Kidney epithelial cell (primary cell): ENCODE results near the gene RHOBTB1. TPM values are rescaled to one million over a fixed set of nuclear protein-coding genes. Genes with fewer than 3 reads are reported as not detected.
A peak's percentile ranks its signal among the peaks of the same experiment; 100 is the strongest.

ENCODE experiments used
- DNase-seq: peaks from one replicate; pipeline ENCODE4 v3.0.0-alpha.2; 2010; ENCODE audit warnings: low read depth
- H3K27me3 ChIP-seq: 2 replicates; pipeline ENCODE4 v1.6.0; 2011; ENCODE audit warnings: low read length; ENCODE audit not compliant: control insufficient read depth, insufficient read depth
- H3K36me3 ChIP-seq: 2 replicates; pipeline ENCODE4 v1.5.1; 2011; ENCODE audit warnings: low read length; ENCODE audit not compliant: control insufficient read depth, insufficient read depth
- H3K4me3 ChIP-seq: 2 replicates; pipeline ENCODE4 v1.5.1; 2011; ENCODE audit warnings: low read depth, mild to moderate bottlenecking, control low read depth, low read length
- CTCF ChIP-seq: IDR thresholded peaks from 2 replicates; pipeline ENCODE4 v1.5.1; 2011; ENCODE audit warnings: mild to moderate bottlenecking, moderate library complexity, low read length, control low read depth, inconsistent platforms; ENCODE audit not compliant: insufficient read depth, poor library complexity, severe bottlenecking
- total RNA-seq: library from RNA; depleted of rRNA; stranded (reverse); fragments of >200 nt; gene quantifications from 2 replicates; pipeline ENCODE4 v1.2.3, GENCODE V29; 2015

The RHOBTB1 gene
- total RNA-seq, 1 donor from 2014 or later = 21.3 TPM

- no peak for DNase-seq
- no peaks in the 10 kb centered on the region for H3K27me3 ChIP-seq
- H3K4me3 ChIP-seq = no peak overlapping the region
- TF ChIP-seq CTCF = peak; percentile 43
- H3K36me3 ChIP-seq = no peaks in the 10 kb centered on the region
These were observed 123.8 kb downstream of the RHOBTB1 start for GRCh38 chr10:60820093-60820754.

Other genes with a start within 250 kb of the RHOBTB1 start
- 15.8 and 16.2 TPM in 2 replicates for gene CDK1, start 165.7 kb downstream of the RHOBTB1 start, total RNA-seq